A673 (cell line): ENCODE results near the gene FAM131C. TPM values are rescaled to one million over a fixed set of nuclear protein-coding genes. Genes with fewer than 3 reads are reported as not detected.
"Not testable (repeated sequence)": the region's sequence is repeated elsewhere in the genome, so short reads cannot be mapped to it uniquely, and the experiment has no call there.

ENCODE experiments used
- BruUV-seq: library from RNA; stranded (reverse); fragments of 400-500 nt; replicated peaks from 2 replicates; lab custom pipeline; 2021; lab: Mats Ljungman, UMichigan
- CTCF ChIA-PET: fragments of 300-600 bp; sonication (Branson Sonifier 250); formaldehyde crosslinking; loops from one replicate; lab custom pipeline; 2022; ENCODE audit warnings: antibody characterized with exemption; lab: Charles Lee
- POLR2A ChIA-PET: fragments of 300-600 bp; sonication (Branson Sonifier 250); formaldehyde crosslinking; loops from one replicate; lab custom pipeline; 2022; ENCODE audit warnings: antibody characterized with exemption; ENCODE audit not compliant: low non-redundant PET; lab: Charles Lee
- DNase-seq: peaks from one replicate; pipeline ENCODE4 v3.0.0-alpha.2; 2015; ENCODE audit warnings: low spot score
- H3K27ac ChIP-seq: fragments of 200-600 bp; sonication (generic); 2 replicates; pipeline ENCODE4 v1.5.1; 2016; ENCODE audit warnings: mixed run types, low read depth, mild to moderate bottlenecking, mixed read lengths, antibody characterized with exemption, low read length; ENCODE audit not compliant: poor library complexity, severe bottlenecking
- H3K27me3 ChIP-seq: fragments of 200-600 bp; sonication (generic); replicated peaks from 2 replicates; pipeline ENCODE4 v1.6.1; 2017; ENCODE audit warnings: mixed run types, low read depth, mild to moderate bottlenecking, mixed read lengths, antibody characterized with exemption, low read length; ENCODE audit not compliant: insufficient read depth, poor library complexity
- H3K36me3 ChIP-seq: fragments of 200-600 bp; sonication (generic); 2 replicates; pipeline ENCODE4 v1.6.1; 2016; ENCODE audit warnings: mixed run types, mild to moderate bottlenecking, mixed read lengths, antibody characterized with exemption, low read length; ENCODE audit not compliant: insufficient read depth, poor library complexity, severe bottlenecking
- H3K4me1 ChIP-seq: fragments of 200-600 bp; sonication (generic); 2 replicates; pipeline ENCODE4 v1.6.1; 2017; ENCODE audit warnings: mixed run types, mild to moderate bottlenecking, mixed read lengths, antibody characterized with exemption, low read length; ENCODE audit not compliant: insufficient read depth, poor library complexity, severe bottlenecking
- H3K4me3 ChIP-seq: fragments of 200-600 bp; sonication (generic); 2 replicates; pipeline ENCODE4 v1.5.1; 2016; ENCODE audit warnings: low read depth, mixed run types, mild to moderate bottlenecking, mixed read lengths, low read length; ENCODE audit not compliant: poor library complexity, severe bottlenecking
- H3K9me3 ChIP-seq: fragments of 200-600 bp; sonication (generic); 2 replicates; pipeline ENCODE4 v1.6.1; 2016; ENCODE audit warnings: mixed run types, low read depth, mild to moderate bottlenecking, mixed read lengths, antibody characterized with exemption, low read length; ENCODE audit not compliant: poor library complexity, severe bottlenecking
- CTCF ChIP-seq: fragments of 300-800, 200-600 bp; sonication (generic); conservative IDR thresholded peaks from 2 replicates; pipeline ENCODE4 v1.5.1; 2017; ENCODE audit warnings: low read depth, mild to moderate bottlenecking, antibody characterized with exemption, low read length, moderate library complexity, mixed read lengths
- EZH2 ChIP-seq: fragments of 200-600 bp; sonication (generic); IDR thresholded peaks from 2 replicates; pipeline ENCODE4 v1.6.1; 2017; ENCODE audit warnings: borderline replicate concordance, low read depth, mild to moderate bottlenecking, mixed read lengths, antibody characterized with exemption, low read length; ENCODE audit not compliant: poor library complexity, severe bottlenecking
- intact Hi-C: fragments of 100-400 bp; cut with micrococcal nuclease; formaldehyde crosslinking; loops from one replicate; pipeline ENCODE4 v1.10.0; 2022; ENCODE audit not compliant: unreplicated experiment
- total RNA-seq: library from RNA; stranded (reverse); gene quantifications from 2 replicates; pipeline ENCODE4 v1.2.3, GENCODE V29; 2021

The FAM131C gene
- total RNA-seq, 1 experiment from 2014 or later = 0.71 TPM

GRCh38 chr1:16061989-16062686, 11.3 kb downstream of the FAM131C start:
- CTCF ChIA-PET = interaction anchor here (0.9 kb wide), 1 partner anchor 22 kb away, joined by 3 read pairs; no protein-coding TSS in a partner anchor
- not testable (repeated sequence) for H3K9me3 ChIP-seq
- intact Hi-C loops = loop anchor here (1.0 kb wide), 1 partner anchor 24 kb away; no protein-coding TSS in a partner anchor

GRCh38 chr1:16061266-16061665, 12.2 kb downstream of the FAM131C start:
- H3K27me3 ChIP-seq = no peaks in the 10 kb centered on the region
- no TSS peak for BruUV-seq
- ChIA-PET POLR2A (no interaction called here), CTCF (no interaction called here)
- intact Hi-C loops = no loop called here
- H3K4me1 ChIP-seq = no peaks in the 10 kb centered on the region
- TF ChIP-seq CTCF = no peak
- TF ChIP-seq EZH2 = no peak
- no peak overlapping the region for H3K27ac ChIP-seq
- DNase-seq = no peak
- no peak overlapping the region for H3K4me3 ChIP-seq
- H3K9me3 ChIP-seq = no peaks in the 10 kb centered on the region
- no peaks in the 10 kb centered on the region for H3K36me3 ChIP-seq

More at GRCh38 chr1:16061989-16062686, 11.3 kb downstream of the FAM131C start:
- H3K27ac ChIP-seq, H3K4me1 ChIP-seq, DNase-seq, H3K36me3 ChIP-seq, BruUV-seq, H3K4me3 ChIP-seq, POLR2A ChIA-PET, H3K27me3 ChIP-seq: not testable (repeated sequence)

- BruUV-seq, H3K27ac ChIP-seq, H3K4me3 ChIP-seq, DNase-seq, H3K36me3 ChIP-seq, H3K27me3 ChIP-seq, H3K4me1 ChIP-seq, H3K9me3 ChIP-seq: not testable (repeated sequence)
- POLR2A ChIA-PET = interaction anchor here (0.6 kb wide), 1 partner anchor 15 kb away, joined by 3 read pairs; no protein-coding TSS in a partner anchor
- intact Hi-C loops = loop anchor here (5.0 kb wide), 1 partner anchor 256 kb away; no protein-coding TSS in a partner anchor
- CTCF ChIA-PET = interaction anchor here (0.5 kb wide), 1 partner anchor 29 kb away, joined by 4 read pairs; no protein-coding TSS in a partner anchor
Measured at GRCh38 chr1:16058394-16059120, 14.9 kb downstream of the FAM131C start.

GRCh38 chr1:16057314-16057915, 16.0 kb downstream of the FAM131C start:
- H3K27me3 ChIP-seq, BruUV-seq, H3K36me3 ChIP-seq, CTCF ChIA-PET, H3K4me1 ChIP-seq, DNase-seq, H3K9me3 ChIP-seq, H3K27ac ChIP-seq, H3K4me3 ChIP-seq, POLR2A ChIA-PET: not testable (repeated sequence)
- intact Hi-C loops = loop anchor here (5.0 kb wide), 1 partner anchor 255 kb away; no protein-coding TSS in a partner anchor

- intact Hi-C loops = loop anchor here (1.0 to 5.0 kb wide), 2 partner anchors 47 to 254 kb away; no protein-coding TSS in a partner anchor
- H3K27ac ChIP-seq, H3K4me1 ChIP-seq, POLR2A ChIA-PET, BruUV-seq, H3K36me3 ChIP-seq, H3K9me3 ChIP-seq, DNase-seq, H3K4me3 ChIP-seq, H3K27me3 ChIP-seq: not testable (repeated sequence)
- CTCF ChIA-PET = interaction anchor here (0.6 kb wide), 1 partner anchor 241 kb away, joined by 5 read pairs; no protein-coding TSS in a partner anchor
Measured at GRCh38 chr1:16056521-16056912, 16.9 kb downstream of the FAM131C start.
